Mucosa of descending colon (tissue), 3 donors: ENCODE results near the gene CHD6. TPM values are rescaled to one million over a fixed set of nuclear protein-coding genes. Genes with fewer than 3 reads are reported as not detected.

Source experiments
- ATAC-seq: fragments of 200-7000 bp; cut with Tn5 transposase; one replicate; pipeline ENCODE4 v1.9.1; 2020; ENCODE audit warnings: mild to moderate bottlenecking, moderate library complexity
- DNase-seq, 3 donors: peaks; one replicate each; pipeline ENCODE4 v3.0.0-alpha.2; 2020
- H3K36me3 ChIP-seq: fragments of 200-600 bp; one replicate; pipeline ENCODE4 v1.8.0; 2021; ENCODE audit warnings: low read depth, mild to moderate bottlenecking
- H3K4me1 ChIP-seq: fragments of 200-600 bp; one replicate; pipeline ENCODE4 v1.8.0; 2021; ENCODE audit warnings: low read depth, mild to moderate bottlenecking
- H3K4me3 ChIP-seq: fragments of 200-600 bp; one replicate; pipeline ENCODE4 v1.8.0; 2021; ENCODE audit warnings: mild to moderate bottlenecking
- H3K9me3 ChIP-seq: fragments of 200-600 bp; one replicate; pipeline ENCODE4 v1.8.0; 2021; ENCODE audit warnings: mild to moderate bottlenecking
- CTCF ChIP-seq: fragments of 200-600 bp; IDR thresholded peaks from one replicate; pipeline ENCODE4 v1.8.0; 2022; ENCODE audit warnings: antibody characterized with exemption, mild to moderate bottlenecking
- intact Hi-C, 2 donors: fragments of 100-400 bp; cut with DNase I in 1 of 2; cut with micrococcal nuclease in 1 of 2; formaldehyde crosslinking; loops; one replicate each; pipeline versions ENCODE4 v1.11.0 to v1.11.1; 2022; cut with DNase I, micrococcal nuclease
- total RNA-seq, 3 donors: library from RNA; stranded (reverse); fragmentation: NEBNext Ultra II Directional in 2 of 3; extraction: Animal tissue kit (Norgen Biotek cat#: 25700) in 2 of 3; gene quantifications; one replicate each; pipeline versions ENCODE4 v1.2.1 to v1.2.4, GENCODE V29; 2021 to 2023
- donor health status: DM: no; HTN: no; CAD: no; lungs with moderate emphysema.
- donor health status: DM: no; HTN: no; CAD: no.
- donor health status: DM: no; HTN: yes; CAD: no.

Gene CHD6
- total RNA-seq, 3 donors from 2014 or later: 33.8 to 53.6 (median 43.8) TPM

GRCh38 chr20:41452226-41452625 lies 166.0 kb downstream of the CHD6 start:
- no peaks in the 10 kb centered on the region for H3K36me3 ChIP-seq
- no peak for ATAC-seq
- DNase-seq: no peak
- no peak overlapping the region for H3K4me3 ChIP-seq
- no peak for TF ChIP-seq CTCF
- H3K4me1 ChIP-seq: no peaks in the 10 kb centered on the region
- intact Hi-C loops: no loop called here
- H3K9me3 ChIP-seq: no peaks in the 10 kb centered on the region

- Histone ChIP-seq H3K9me3 (no peaks in the 10 kb centered on the region), H3K4me1 (no peaks in the 10 kb centered on the region), H3K36me3 (no peaks in the 10 kb centered on the region), H3K4me3 (no peak overlapping the region)
- TF ChIP-seq CTCF: no peak
- no peak for ATAC-seq
- DNase-seq: no peak
- intact Hi-C loops: no loop called here
Measured at GRCh38 chr20:41447006-41447405, 171.2 kb downstream of the CHD6 start.

GRCh38 chr20:41446456-41446855 lies 171.7 kb downstream of the CHD6 start:
- Histone ChIP-seq H3K36me3 (no peaks in the 10 kb centered on the region), H3K4me1 (no peaks in the 10 kb centered on the region), H3K9me3 (no peaks in the 10 kb centered on the region), H3K4me3 (no peak overlapping the region)
- TF ChIP-seq CTCF: no peak
- DNase-seq: no peak
- intact Hi-C loops: no loop called here
- no peak for ATAC-seq

- no peaks in the 10 kb centered on the region for H3K36me3 ChIP-seq
- H3K9me3 ChIP-seq: no peaks in the 10 kb centered on the region
- H3K4me3 ChIP-seq: no peak overlapping the region
- intact Hi-C loops: no loop called here
- H3K4me1 ChIP-seq: no peaks in the 10 kb centered on the region
- no peak for TF ChIP-seq CTCF
- DNase-seq (no peak), ATAC-seq (no peak)
Measured at GRCh38 chr20:41444821-41445220, 173.4 kb downstream of the CHD6 start.

GRCh38 chr20:41443691-41444090 lies 174.5 kb downstream of the CHD6 start:
- no peaks in the 10 kb centered on the region for H3K36me3 ChIP-seq

More at GRCh38 chr20:41443691-41444090, 174.5 kb downstream of the CHD6 start:
- Histone ChIP-seq H3K4me3 (no peak overlapping the region), H3K4me1 (no peaks in the 10 kb centered on the region), H3K9me3 (no peaks in the 10 kb centered on the region)
- intact Hi-C loops: no loop called here
- no peak for TF ChIP-seq CTCF
- ATAC-seq (no peak), DNase-seq (no peak)
